Prostate gland (tissue), 2 donors: ENCODE measurements around the gene SRI. TPM values are rescaled to one million over a fixed set of nuclear protein-coding genes. Genes with fewer than 3 reads are reported as not detected.

Source experiments
- DNase-seq: peaks from one replicate; pipeline ENCODE4 v3.0.0-alpha.2; 2019; ENCODE audit warnings: low spot score
- H3K27ac ChIP-seq, 2 donors: fragments of 200-600 bp; sonication (generic); 2 replicates each; pipeline ENCODE4 v1.5.1; 2017 to 2019
- H3K27me3 ChIP-seq: fragments of 200-600 bp; sonication (generic); replicated peaks from 2 replicates; pipeline ENCODE4 v1.5.1; 2019; ENCODE audit not compliant: insufficient read depth
- H3K36me3 ChIP-seq, 2 donors: fragments of 200-600 bp; sonication (generic); 1 replicate in 1 of 2; 2 replicates in 1 of 2; pipeline versions ENCODE4 v1.5.1 to v1.8.1; 2017 to 2019
- H3K4me1 ChIP-seq: fragments of 200-600 bp; sonication (generic); replicated peaks from 2 replicates; pipeline ENCODE4 v1.5.1; 2019
- H3K4me3 ChIP-seq, 2 donors: fragments of 200-600 bp; sonication (generic); 2 replicates each; pipeline ENCODE4 v1.5.1; 2017 to 2019
- H3K9me3 ChIP-seq: fragments of 200-600 bp; sonication (generic); 2 replicates; pipeline ENCODE4 v1.5.1; 2017
- POLR2A ChIP-seq: fragments of 450-650 bp; IDR thresholded peaks from one replicate; pipeline ENCODE4 v1.6.1; 2016; ENCODE audit warnings: antibody characterized with exemption, mild to moderate bottlenecking
- POLR2AphosphoS5 ChIP-seq: sonication (generic); formaldehyde crosslinking; IDR thresholded peaks from one replicate; pipeline ENCODE4 v1.6.1; 2017; ENCODE audit warnings: antibody characterized with exemption
- WGBS: methylation state at CpG from one replicate; pipeline ENCODE4 v1.1.5; 2018; 5-methylcytosine and 5-hydroxymethylcytosine counted together
- intact Hi-C: fragments of 100-400 bp; cut with DNase I; formaldehyde crosslinking; loops from one replicate; pipeline ENCODE4 v1.14.2; 2022
- total RNA-seq, 2 donors: library from RNA; depleted of rRNA; stranded (reverse); fragments of >200 nt; gene quantifications; one replicate each; pipeline ENCODE4 v1.1.0, GENCODE V29; 2016
- TF ChIP-seq, protein P1 (sequence below), 4 experiments: fragments of 200-600 bp in 2 of 4; fragments of 450-650 bp in 2 of 4; sonication (generic) in 2 of 4; IDR thresholded peaks; 1 replicate in 3 of 4; 2 replicates in 1 of 4; pipeline ENCODE4 v1.5.1; 2016 to 2019; ENCODE audit warnings: antibody characterized with exemption in 4 of 4, mild to moderate bottlenecking in 2 of 4, moderate library complexity in 2 of 4

Gene SRI
- total RNA-seq, 2 donors from 2014 or later = 61.9 to 78.8 TPM

DNA sequence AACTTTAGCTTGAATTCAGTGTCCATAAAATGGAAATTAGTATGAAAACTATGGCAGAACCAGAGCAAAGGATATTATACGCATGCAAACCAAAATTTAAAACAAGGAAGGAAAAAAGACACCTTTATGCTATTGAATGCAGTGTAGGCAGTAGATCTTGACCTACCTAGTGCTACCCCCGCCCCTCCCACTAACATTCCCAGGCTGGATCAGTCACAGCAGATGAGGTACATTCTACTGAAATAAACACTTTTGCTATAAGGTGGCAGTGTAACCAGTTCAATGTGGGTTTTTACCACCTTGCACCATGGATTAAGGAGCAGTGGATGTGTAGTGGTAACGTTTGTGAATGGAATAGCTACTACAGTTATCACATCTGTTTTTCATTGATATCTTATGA is 27.9 kb downstream of the SRI start:
- DNase-seq = no peak
- Histone ChIP-seq H3K27me3 (no peaks in the 10 kb centered on the region), H3K36me3 (no peaks in the 10 kb centered on the region), H3K4me3 (no peak overlapping the region), H3K27ac (no peak overlapping the region), H3K4me1 (no peaks in the 10 kb centered on the region), H3K9me3 (no peaks in the 10 kb centered on the region)
- WGBS = 76% methylated on average over 3 of the region's 3 CpGs
- intact Hi-C loops = no loop called here
- TF ChIP-seq, protein P1, sequence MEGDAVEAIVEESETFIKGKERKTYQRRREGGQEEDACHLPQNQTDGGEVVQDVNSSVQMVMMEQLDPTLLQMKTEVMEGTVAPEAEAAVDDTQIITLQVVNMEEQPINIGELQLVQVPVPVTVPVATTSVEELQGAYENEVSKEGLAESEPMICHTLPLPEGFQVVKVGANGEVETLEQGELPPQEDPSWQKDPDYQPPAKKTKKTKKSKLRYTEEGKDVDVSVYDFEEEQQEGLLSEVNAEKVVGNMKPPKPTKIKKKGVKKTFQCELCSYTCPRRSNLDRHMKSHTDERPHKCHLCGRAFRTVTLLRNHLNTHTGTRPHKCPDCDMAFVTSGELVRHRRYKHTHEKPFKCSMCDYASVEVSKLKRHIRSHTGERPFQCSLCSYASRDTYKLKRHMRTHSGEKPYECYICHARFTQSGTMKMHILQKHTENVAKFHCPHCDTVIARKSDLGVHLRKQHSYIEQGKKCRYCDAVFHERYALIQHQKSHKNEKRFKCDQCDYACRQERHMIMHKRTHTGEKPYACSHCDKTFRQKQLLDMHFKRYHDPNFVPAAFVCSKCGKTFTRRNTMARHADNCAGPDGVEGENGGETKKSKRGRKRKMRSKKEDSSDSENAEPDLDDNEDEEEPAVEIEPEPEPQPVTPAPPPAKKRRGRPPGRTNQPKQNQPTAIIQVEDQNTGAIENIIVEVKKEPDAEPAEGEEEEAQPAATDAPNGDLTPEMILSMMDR (IDR thresholded peaks at IDR 0.05) = no peak
- no peak for TF ChIP-seq POLR2A

GRCh38 chr7:88185650-88186049 is 34.2 kb downstream of the SRI start:
- Histone ChIP-seq H3K4me1 (no peaks in the 10 kb centered on the region), H3K27me3 (no peaks in the 10 kb centered on the region), H3K4me3 (no peak overlapping the region), H3K9me3 (no peaks in the 10 kb centered on the region), H3K27ac (no peak overlapping the region), H3K36me3 (no peaks in the 10 kb centered on the region)
- intact Hi-C loops = no loop called here
- DNase-seq = no peak
- TF ChIP-seq POLR2AphosphoS5 = no peak
- TF ChIP-seq, protein P1 (IDR thresholded peaks at IDR 0.05) = no peak
- no peak for TF ChIP-seq POLR2A

DNA sequence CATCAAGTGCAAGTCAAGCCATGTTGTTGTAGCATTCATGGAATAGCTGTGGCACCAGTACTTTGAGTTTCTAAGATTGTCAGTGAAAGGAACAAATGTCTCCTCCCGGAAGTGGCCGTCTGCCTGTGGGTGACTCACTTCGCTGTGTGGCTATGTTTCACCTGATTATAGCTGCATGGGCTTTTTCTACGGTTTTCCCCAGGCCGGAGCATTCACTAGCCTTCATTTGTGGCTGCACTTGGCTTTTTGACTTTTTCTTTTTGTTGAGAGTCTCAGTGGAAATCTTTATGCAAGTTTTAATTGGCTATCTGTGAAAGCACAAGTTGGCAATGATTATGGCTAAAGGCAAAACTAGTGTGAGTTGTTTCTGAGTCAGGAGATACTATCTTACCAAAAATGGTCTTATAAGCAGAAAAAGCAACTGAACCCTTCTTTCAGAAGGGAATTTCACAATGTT is 35.0 kb downstream of the SRI start:
- Histone ChIP-seq H3K27ac (no peak overlapping the region), H3K4me1 (no peaks in the 10 kb centered on the region), H3K36me3 (no peaks in the 10 kb centered on the region), H3K27me3 (no peaks in the 10 kb centered on the region), H3K4me3 (no peak overlapping the region), H3K9me3 (no peaks in the 10 kb centered on the region)
- 82% methylated on average over 5 of the region's 5 CpGs for WGBS
- intact Hi-C loops = no loop called here
- TF ChIP-seq POLR2AphosphoS5 = no peak
- no peak for TF ChIP-seq POLR2A
- TF ChIP-seq, protein P1 (IDR thresholded peaks at IDR 0.05) = no peak
- no peak for DNase-seq

GRCh38 chr7:88183051-88183450 is 36.8 kb downstream of the SRI start:
- no peak overlapping the region for H3K4me3 ChIP-seq
- no peak for DNase-seq
- no peaks in the 10 kb centered on the region for H3K27me3 ChIP-seq
- H3K9me3 ChIP-seq = no peaks in the 10 kb centered on the region
- TF ChIP-seq POLR2AphosphoS5 (no peak), POLR2A (no peak)
- TF ChIP-seq, protein P1 (IDR thresholded peaks at IDR 0.05) = no peak
- H3K36me3 ChIP-seq = no peaks in the 10 kb centered on the region
- intact Hi-C loops = no loop called here
- WGBS = 88% methylated on average over 1 of the region's 1 CpG
- H3K27ac ChIP-seq = no peak overlapping the region
- H3K4me1 ChIP-seq = no peaks in the 10 kb centered on the region

- 88% methylated on average over 5 of the region's 5 CpGs for WGBS
- intact Hi-C loops = no loop called here
- Histone ChIP-seq H3K27me3 (no peaks in the 10 kb centered on the region), H3K4me1 (no peaks in the 10 kb centered on the region), H3K36me3 (no peaks in the 10 kb centered on the region), H3K27ac (no peak overlapping the region), H3K4me3 (no peak overlapping the region), H3K9me3 (no peaks in the 10 kb centered on the region)
- no peak for DNase-seq
- TF ChIP-seq POLR2AphosphoS5 = no peak
- TF ChIP-seq, protein P1 (IDR thresholded peaks at IDR 0.05) = no peak
- no peak for TF ChIP-seq POLR2A
These were observed 43.6 kb downstream of the SRI start for GRCh38 chr7:88176190-88176589.
